HUES64 (cell line): Measurements from ENCODE around the gene CNDP2.

ENCODE experiments used
- H3K27ac ChIP-seq: 2 replicates; pipeline ENCODE4 v1.7.0; 2013; ENCODE audit warnings: low read depth, low read length, inconsistent platforms
- H3K27me3 ChIP-seq: 2 replicates; pipeline ENCODE4 v1.6.1; 2013; ENCODE audit warnings: mild to moderate bottlenecking, low read length; ENCODE audit not compliant: insufficient read depth
- H3K36me3 ChIP-seq: 2 replicates; pipeline ENCODE4 v1.6.1; 2013; ENCODE audit warnings: mild to moderate bottlenecking, low read length; ENCODE audit not compliant: insufficient read depth
- H3K4me1 ChIP-seq: 2 replicates; pipeline ENCODE4 v1.6.1; 2013; ENCODE audit warnings: mild to moderate bottlenecking, low read length, moderate library complexity; ENCODE audit not compliant: insufficient read depth
- H3K4me3 ChIP-seq: 2 replicates; pipeline ENCODE4 v1.5.1; 2013; ENCODE audit warnings: mild to moderate bottlenecking, low read length, moderate library complexity
- H3K9ac ChIP-seq: 2 replicates; pipeline ENCODE4 v1.6.1; 2013; ENCODE audit warnings: mild to moderate bottlenecking, low read depth, low read length
- H3K9me3 ChIP-seq: 2 replicates; pipeline ENCODE4 v1.6.1; 2013; ENCODE audit warnings: low read depth, low read length; ENCODE audit not compliant: insufficient read depth
- WGBS: fragments of 150-250, 120-280 bp; methylation state at CpG from one replicate; pipeline ENCODE4 v1.1.7; 2013; ENCODE audit warnings: missing lambda C conversion rate; 5-methylcytosine and 5-hydroxymethylcytosine counted together

The CNDP2 gene

GRCh38 chr18:74456349-74457042, 39.7 kb upstream of the CNDP2 start:
- H3K4me1 ChIP-seq = 0 out of 2 replicates have a peak, but pooled peaks cover 9% of the 10 kb centered on the region
- peak overlapping the region; percentile 61 for H3K4me3 ChIP-seq
- H3K27me3 ChIP-seq = peaks cover 60% of the 10 kb centered on the region
- WGBS = 1% methylated on average over 69 of the region's 69 CpGs
- no peaks in the 10 kb centered on the region for H3K9me3 ChIP-seq
- no peaks in the 10 kb centered on the region for H3K36me3 ChIP-seq
- no peak overlapping the region for H3K27ac ChIP-seq
- H3K9ac ChIP-seq = peak overlapping the region; percentile 21

- Histone ChIP-seq H3K27ac (no peak within 1 kb of the TSS), H3K9me3 (no peaks in the 10 kb centered on the region), H3K4me3 (peak within 1 kb of the TSS; percentile 61), H3K4me1 (0 out of 2 replicates have a peak, but pooled peaks cover 9% of the 10 kb centered on the region), H3K27me3 (peaks cover 60% of the 10 kb centered on the region), H3K9ac (peak within 1 kb of the TSS; percentile 21), H3K36me3 (no peaks in the 10 kb centered on the region)
- 3% methylated on average over 76 of the region's 76 CpGs for WGBS
Observed at GRCh38 chr18:74457043-74457724, 39.0 kb upstream of the CNDP2 start, which contains the start of gene DIPK1C. DIPK1C (minus strand) TSS chr18:74457308; CDS start chr18:74457259, 49 bp downstream.

- WGBS = 64% methylated on average over 34 of the region's 34 CpGs
- H3K36me3 ChIP-seq = no peaks in the 10 kb centered on the region
- no peaks in the 10 kb centered on the region for H3K9me3 ChIP-seq
- peak overlapping the region; percentile 46; the same call in 1 of the 2 replicates for H3K4me3 ChIP-seq
- peaks cover 60% of the 10 kb centered on the region for H3K27me3 ChIP-seq
- H3K4me1 ChIP-seq = 0 out of 2 replicates have a peak, but pooled peaks cover 9% of the 10 kb centered on the region
- no peak overlapping the region for H3K27ac ChIP-seq
- no peak overlapping the region for H3K9ac ChIP-seq
Observed at GRCh38 chr18:74457725-74458421, 38.3 kb upstream of the CNDP2 start.

- WGBS = 57% methylated on average over 7 of the region's 7 CpGs
- H3K36me3 ChIP-seq = no peaks in the 10 kb centered on the region
- 0 out of 2 replicates have a peak, but pooled peaks cover 5% of the 10 kb centered on the region for H3K4me1 ChIP-seq
- H3K9me3 ChIP-seq = no peaks in the 10 kb centered on the region
- peaks cover 50% of the 10 kb centered on the region for H3K27me3 ChIP-seq
- H3K9ac ChIP-seq = no peak overlapping the region
- no peak overlapping the region for H3K4me3 ChIP-seq
- H3K27ac ChIP-seq = no peak overlapping the region
Observed at GRCh38 chr18:74459889-74460288, 36.3 kb upstream of the CNDP2 start.

- Histone ChIP-seq H3K36me3 (no peaks in the 10 kb centered on the region), H3K27me3 (peaks cover 41% of the 10 kb centered on the region), H3K4me3 (no peak overlapping the region), H3K27ac (no peak overlapping the region), H3K9ac (no peak overlapping the region), H3K4me1 (0 out of 2 replicates have a peak, but pooled peaks cover 4% of the 10 kb centered on the region), H3K9me3 (no peaks in the 10 kb centered on the region)
- 95% methylated on average over 7 of the region's 7 CpGs for WGBS
Observed at GRCh38 chr18:74460825-74461224, 35.3 kb upstream of the CNDP2 start.

- no peaks in the 10 kb centered on the region for H3K36me3 ChIP-seq
- no peak overlapping the region for H3K9ac ChIP-seq
- H3K9me3 ChIP-seq = no peaks in the 10 kb centered on the region
- WGBS = 92% methylated on average over 6 of the region's 8 CpGs
- H3K27me3 ChIP-seq = peaks cover 18% of the 10 kb centered on the region
- H3K27ac ChIP-seq = no peak overlapping the region
- H3K4me1 ChIP-seq = no peaks in the 10 kb centered on the region
- no peak overlapping the region for H3K4me3 ChIP-seq
Observed at GRCh38 chr18:74463254-74463653, 32.9 kb upstream of the CNDP2 start.

- no peaks in the 10 kb centered on the region for H3K9me3 ChIP-seq
- no peak overlapping the region for H3K27ac ChIP-seq
- no peak overlapping the region for H3K4me3 ChIP-seq
- peaks cover 10% of the 10 kb centered on the region for H3K27me3 ChIP-seq
- no peaks in the 10 kb centered on the region for H3K4me1 ChIP-seq
- WGBS = 100% methylated on average over 1 of the region's 1 CpG
- no peaks in the 10 kb centered on the region for H3K36me3 ChIP-seq
- H3K9ac ChIP-seq = no peak overlapping the region
Observed at GRCh38 chr18:74463983-74464382, 32.2 kb upstream of the CNDP2 start.

- Histone ChIP-seq H3K9me3 (peaks cover 7% of the 10 kb centered on the region; the same call in 1 of the 2 replicates), H3K27ac (no peak overlapping the region), H3K36me3 (no peaks in the 10 kb centered on the region), H3K9ac (no peak overlapping the region), H3K4me3 (no peak overlapping the region), H3K27me3 (0 out of 2 replicates have a peak, but pooled peaks cover 1% of the 10 kb centered on the region), H3K4me1 (no peaks in the 10 kb centered on the region)
- WGBS = 95% methylated on average over 4 of the region's 4 CpGs
Observed at GRCh38 chr18:74465775-74466174, 30.4 kb upstream of the CNDP2 start.

GRCh38 chr18:74468547-74469061, 27.6 kb upstream of the CNDP2 start:
- Histone ChIP-seq H3K4me1 (no peaks in the 10 kb centered on the region), H3K4me3 (no peak overlapping the region), H3K36me3 (no peaks in the 10 kb centered on the region), H3K27ac (no peak overlapping the region), H3K9me3 (peaks cover 7% of the 10 kb centered on the region; the same call in 1 of the 2 replicates), H3K27me3 (no peaks in the 10 kb centered on the region), H3K9ac (no peak overlapping the region)
- WGBS = 100% methylated on average over 2 of the region's 3 CpGs

GRCh38 chr18:74472312-74472711, 23.9 kb upstream of the CNDP2 start:
- no peaks in the 10 kb centered on the region for H3K36me3 ChIP-seq
- WGBS = 65% methylated on average over 1 of the region's 2 CpGs
- peaks cover 7% of the 10 kb centered on the region; the same call in 1 of the 2 replicates for H3K9me3 ChIP-seq

More at GRCh38 chr18:74472312-74472711, 23.9 kb upstream of the CNDP2 start:
- Histone ChIP-seq H3K4me1 (peaks cover 10% of the 10 kb centered on the region), H3K9ac (no peak overlapping the region), H3K4me3 (no peak overlapping the region), H3K27me3 (no peaks in the 10 kb centered on the region), H3K27ac (no peak overlapping the region)
